Endothelial cell of umbilical vein (primary cell): ENCODE measurements around the gene CENPU. TPM values are rescaled to one million over a fixed set of nuclear protein-coding genes. Genes with fewer than 3 reads are reported as not detected.

Experiments
- BruUV-seq: library from RNA; stranded (reverse); fragments of 400-500 nt; replicated peaks from 2 replicates; lab custom pipeline; 2021; lab: Mats Ljungman, UMichigan
- CTCF ChIA-PET: fragments of 300-600, 350-600 bp; sonication (Branson Sonifier 250); formaldehyde crosslinking; loops from one replicate; lab custom pipeline; 2021; ENCODE audit warnings: antibody characterized with exemption, inconsistent platforms; lab: Charles Lee
- POLR2A ChIA-PET: fragments of 300-600, 350-600 bp; sonication (Branson Sonifier 250); formaldehyde crosslinking; loops from one replicate; lab custom pipeline; 2021; ENCODE audit warnings: antibody characterized with exemption, inconsistent platforms; lab: Charles Lee
- DNase-seq: peaks from one replicate; pipeline ENCODE4 v3.0.0-alpha.2; 2011; ENCODE audit warnings: low read depth, low spot score
- FAIRE-seq: peaks from 2 replicates; lab custom pipeline; 2011; peaks lifted over from hg19 to GRCh38; lab: Jason Lieb, UNC
- H2AFZ ChIP-seq: 2 replicates; pipeline ENCODE4 v1.6.0; 2012; ENCODE audit warnings: low read depth, low read length, control low read depth, inconsistent platforms
- H3K27ac ChIP-seq: 2 replicates; pipeline ENCODE4 v1.5.1; 2011; ENCODE audit warnings: low read depth, mild to moderate bottlenecking, control low read depth, low read length, moderate library complexity; ENCODE audit not compliant: insufficient read depth
- H3K27me3 ChIP-seq, 2 experiments: 2 replicates each; pipeline versions ENCODE4 v1.6.0 to v1.6.1; 2011; ENCODE audit warnings: low read length in 2 of 2, mixed read lengths in 1 of 2; ENCODE audit not compliant: control insufficient read depth in 2 of 2, insufficient read depth in 2 of 2
- H3K36me3 ChIP-seq, 2 experiments: 2 replicates in 1 of 2; 3 replicates in 1 of 2; pipeline ENCODE4 v1.5.1; 2011; ENCODE audit warnings: low read length in 2 of 2, mild to moderate bottlenecking in 1 of 2, moderate library complexity in 1 of 2; ENCODE audit not compliant: control insufficient read depth in 2 of 2, insufficient read depth in 2 of 2; ENCODE audit errors: extremely low read depth in 1 of 2
- H3K4me1 ChIP-seq: 3 replicates; pipeline ENCODE4 v1.5.1; 2011; ENCODE audit warnings: mild to moderate bottlenecking, low read length; ENCODE audit not compliant: control insufficient read depth, insufficient read depth; ENCODE audit errors: extremely low read depth
- H3K4me2 ChIP-seq: 2 replicates; pipeline ENCODE4 v1.6.1; 2011; ENCODE audit warnings: low read length, control low read depth, mixed read lengths; ENCODE audit not compliant: insufficient read depth
- H3K4me3 ChIP-seq, 3 experiments: fragments of 200-600 bp in 1 of 3; sonication (generic), shearing (Covaris generic) in 1 of 3; replicated peaks in 1 of 3; 2 replicates each; pipeline ENCODE4 v1.5.1; 2011 to 2016; ENCODE audit warnings: control low read depth in 3 of 3, low read length in 3 of 3, mild to moderate bottlenecking in 2 of 3, inconsistent platforms in 1 of 3, low read depth in 1 of 3, moderate library complexity in 1 of 3; ENCODE audit not compliant: insufficient read depth in 1 of 3
- H3K79me2 ChIP-seq: 2 replicates; pipeline ENCODE4 v1.6.0; 2012; ENCODE audit warnings: low read length, inconsistent platforms; ENCODE audit not compliant: control insufficient read depth, insufficient read depth
- H3K9ac ChIP-seq: replicated peaks from 2 replicates; pipeline ENCODE3; 2011; ENCODE audit warnings: low read length, control low read depth; ENCODE audit not compliant: insufficient read depth; ENCODE audit errors: extremely low read depth
- H3K9me1 ChIP-seq: replicated peaks from 3 replicates; pipeline ENCODE4 v1.6.0; 2011; ENCODE audit warnings: mild to moderate bottlenecking, low read length; ENCODE audit not compliant: control insufficient read depth, insufficient read depth; ENCODE audit errors: extremely low read depth
- H3K9me3 ChIP-seq: replicated peaks from 2 replicates; pipeline ENCODE4 v1.5.1; 2012; ENCODE audit warnings: low read length, inconsistent platforms; ENCODE audit not compliant: control insufficient read depth, insufficient read depth
- H4K20me1 ChIP-seq: replicated peaks from 2 replicates; pipeline ENCODE3; 2011; ENCODE audit warnings: mild to moderate bottlenecking, low read length; ENCODE audit not compliant: control insufficient read depth, insufficient read depth; ENCODE audit errors: extremely low read depth
- EZH2 ChIP-seq: IDR thresholded peaks from 2 replicates; pipeline ENCODE4 v1.6.1; 2012; ENCODE audit warnings: borderline replicate concordance, low read depth, mild to moderate bottlenecking, moderate library complexity, low read length, inconsistent platforms; ENCODE audit not compliant: severe bottlenecking
- FOS ChIP-seq: IDR thresholded peaks from 2 replicates; pipeline ENCODE4 v1.6.1; 2011; ENCODE audit warnings: mild to moderate bottlenecking, low read length, moderate library complexity, borderline replicate concordance; ENCODE audit not compliant: insufficient read depth
- GATA2 ChIP-seq: IDR thresholded peaks from 2 replicates; pipeline ENCODE4 v1.7.0; 2011; ENCODE audit warnings: low read depth, mild to moderate bottlenecking, moderate library complexity, mixed read lengths, low read length; ENCODE audit not compliant: insufficient read length, insufficient read depth
- JUN ChIP-seq: IDR thresholded peaks from 2 replicates; pipeline ENCODE4 v1.6.1; 2011; ENCODE audit warnings: borderline replicate concordance, low read depth; ENCODE audit not compliant: insufficient read length, insufficient read depth
- MYC ChIP-seq: IDR thresholded peaks from one replicate; pipeline ENCODE4 v1.6.1; 2011; ENCODE audit warnings: mild to moderate bottlenecking, low read depth, low read length
- POLR2A ChIP-seq: IDR thresholded peaks from 2 replicates; pipeline ENCODE4 v1.6.1; 2012; ENCODE audit warnings: low read depth, mild to moderate bottlenecking, control low read depth, low read length
- POLR2AphosphoS5 ChIP-seq: IDR thresholded peaks from 2 replicates; pipeline ENCODE4 v1.6.1; 2012; ENCODE audit warnings: low read depth, mild to moderate bottlenecking, control low read depth, low read length, moderate library complexity; ENCODE audit not compliant: insufficient read depth
- dilution Hi-C: fragments of 300-500 bp; cut with MboI; formaldehyde crosslinking; loops from one replicate; pipeline ENCODE4 v1.15.0; 2019; ENCODE audit warnings: low sequenced_read_pairs; ENCODE audit not compliant: extremely low pct_ligation_motif_present
- intact Hi-C: fragments of 100-400 bp; cut with micrococcal nuclease; formaldehyde crosslinking; loops from one replicate; pipeline ENCODE4 v1.10.0; 2022
- polyA plus RNA-seq, 4 experiments: library from polyadenylated mRNA; depleted of rRNA in 3 of 4; stranded (reverse) in 3 of 4; unstranded in 1 of 4; fragments of >200 nt; gene quantifications; 2 replicates each; pipeline versions ENCODE4 v1.2.1 to v1.2.3, GENCODE V29; 2011 to 2012; ENCODE audit warnings: missing spikeins in 1 of 4
- total RNA-seq: library from RNA; stranded (reverse); gene quantifications from 2 replicates; pipeline ENCODE4 v1.2.3, GENCODE V29; 2021
- TF ChIP-seq, protein P1 (sequence below): IDR thresholded peaks from 2 replicates; pipeline ENCODE4 v1.6.1; 2011; ENCODE audit not compliant: insufficient read depth, insufficient read length
- TF ChIP-seq, protein P2 (sequence below), 2 donors: IDR thresholded peaks; 1 replicate in 1 of 2; 2 replicates in 1 of 2; pipeline ENCODE4 v1.5.1; 2011; ENCODE audit warnings: low read length in 2 of 2, mild to moderate bottlenecking in 2 of 2, moderate library complexity in 2 of 2, control low read depth in 1 of 2, inconsistent platforms in 1 of 2, low read depth in 1 of 2; ENCODE audit not compliant: insufficient read depth in 1 of 2; ENCODE audit errors: extremely low read depth in 1 of 2

Gene CENPU
- total and polyA plus RNA-seq, 2 donors (not counting 3 experiments of a cell fraction or from before 2014, with no cell fraction given), result 7.0 to 37.9 TPM

DNA sequence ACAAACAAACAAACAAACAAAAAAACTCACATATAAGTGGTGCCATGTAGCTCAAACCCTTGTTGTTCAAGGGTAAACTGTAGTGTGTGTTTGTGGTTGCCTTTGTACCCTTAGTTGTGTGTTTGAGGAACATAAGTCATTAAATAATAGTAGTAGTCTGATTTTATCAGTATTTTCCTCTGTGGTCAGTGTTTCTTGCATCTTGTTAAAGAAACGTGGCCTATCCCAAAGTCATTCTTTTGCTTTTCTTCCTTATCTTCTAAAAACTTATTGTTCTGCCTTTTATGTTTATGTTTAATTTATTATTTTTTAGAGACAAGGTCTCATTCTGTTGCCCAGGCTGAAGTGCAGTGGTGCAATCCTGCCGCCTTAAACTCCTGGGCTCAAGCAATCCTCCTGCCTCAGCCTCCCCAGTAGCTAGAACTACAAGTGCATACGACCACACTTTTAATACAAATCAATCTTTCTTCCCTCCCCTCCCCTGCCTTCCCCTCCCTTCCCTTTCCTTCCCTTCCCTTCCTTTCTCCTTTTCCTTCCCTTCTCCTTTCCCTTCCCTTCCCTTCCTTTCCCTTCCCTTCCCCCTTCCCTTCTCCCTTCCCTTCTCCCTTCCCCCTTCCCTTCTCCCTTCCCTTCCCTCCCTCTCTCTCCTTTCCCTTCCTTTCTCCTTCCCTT is 57.9 kb downstream of the CENPU start:
- H3K9ac ChIP-seq, result no peak overlapping the region
- POLR2A ChIA-PET, result no interaction called here
- dilution Hi-C loops (no loop called here), intact Hi-C loops (no loop called here)
- FAIRE-seq, result no peak
- BruUV-seq, result no TSS peak
- H3K4me1 ChIP-seq, result no peaks in the 10 kb centered on the region
- no peaks in the 10 kb centered on the region for H3K9me1 ChIP-seq
- H3K27me3 ChIP-seq, result no peaks in the 10 kb centered on the region
- DNase-seq, result no peak
- H3K27ac ChIP-seq, result no peak overlapping the region
- no peak overlapping the region for H3K4me3 ChIP-seq
- H3K79me2 ChIP-seq, result no peaks in the 10 kb centered on the region
- TF ChIP-seq EZH2, result no peak
- no peaks in the 10 kb centered on the region for H3K36me3 ChIP-seq
- no peak overlapping the region for H3K4me2 ChIP-seq
- no peaks in the 10 kb centered on the region for H4K20me1 ChIP-seq
- no peak overlapping the region for H2AFZ ChIP-seq
- CTCF ChIA-PET, result no interaction called here
- H3K9me3 ChIP-seq, result no peaks in the 10 kb centered on the region

DNA sequence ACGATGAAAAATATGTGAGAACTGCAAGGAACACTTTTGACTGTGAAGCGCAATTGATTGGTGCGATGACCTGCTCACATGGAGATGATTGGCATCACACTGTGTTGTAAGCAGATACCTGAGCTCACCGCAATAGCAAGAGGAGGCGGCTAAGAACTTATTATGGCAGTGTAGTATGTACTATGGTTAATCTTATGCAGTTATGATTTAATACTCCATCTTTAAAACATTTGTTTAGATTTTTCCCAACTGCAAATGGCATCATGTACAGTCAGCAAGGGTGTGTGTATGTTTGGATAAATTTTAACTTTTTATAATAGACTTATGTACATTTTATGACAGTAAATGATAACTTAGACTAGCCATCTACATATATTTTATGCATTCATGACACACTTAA is 58.9 kb downstream of the CENPU start:
- no TSS peak for BruUV-seq
- dilution Hi-C loops, result no loop called here
- Histone ChIP-seq H4K20me1 (no peaks in the 10 kb centered on the region), H3K9me1 (no peaks in the 10 kb centered on the region), H3K4me1 (no peaks in the 10 kb centered on the region), H3K27me3 (no peaks in the 10 kb centered on the region), H3K9me3 (no peaks in the 10 kb centered on the region), H2AFZ (no peak overlapping the region), H3K36me3 (no peaks in the 10 kb centered on the region), H3K4me3 (no peak overlapping the region), H3K4me2 (no peak overlapping the region), H3K9ac (no peak overlapping the region), H3K79me2 (no peaks in the 10 kb centered on the region), H3K27ac (no peak overlapping the region)
- FAIRE-seq (no peak), DNase-seq (no peak)
- TF ChIP-seq, protein P1, sequence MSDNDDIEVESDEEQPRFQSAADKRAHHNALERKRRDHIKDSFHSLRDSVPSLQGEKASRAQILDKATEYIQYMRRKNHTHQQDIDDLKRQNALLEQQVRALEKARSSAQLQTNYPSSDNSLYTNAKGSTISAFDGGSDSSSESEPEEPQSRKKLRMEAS, result no peak
- no peak for TF ChIP-seq EZH2
- TF ChIP-seq, protein P2, sequence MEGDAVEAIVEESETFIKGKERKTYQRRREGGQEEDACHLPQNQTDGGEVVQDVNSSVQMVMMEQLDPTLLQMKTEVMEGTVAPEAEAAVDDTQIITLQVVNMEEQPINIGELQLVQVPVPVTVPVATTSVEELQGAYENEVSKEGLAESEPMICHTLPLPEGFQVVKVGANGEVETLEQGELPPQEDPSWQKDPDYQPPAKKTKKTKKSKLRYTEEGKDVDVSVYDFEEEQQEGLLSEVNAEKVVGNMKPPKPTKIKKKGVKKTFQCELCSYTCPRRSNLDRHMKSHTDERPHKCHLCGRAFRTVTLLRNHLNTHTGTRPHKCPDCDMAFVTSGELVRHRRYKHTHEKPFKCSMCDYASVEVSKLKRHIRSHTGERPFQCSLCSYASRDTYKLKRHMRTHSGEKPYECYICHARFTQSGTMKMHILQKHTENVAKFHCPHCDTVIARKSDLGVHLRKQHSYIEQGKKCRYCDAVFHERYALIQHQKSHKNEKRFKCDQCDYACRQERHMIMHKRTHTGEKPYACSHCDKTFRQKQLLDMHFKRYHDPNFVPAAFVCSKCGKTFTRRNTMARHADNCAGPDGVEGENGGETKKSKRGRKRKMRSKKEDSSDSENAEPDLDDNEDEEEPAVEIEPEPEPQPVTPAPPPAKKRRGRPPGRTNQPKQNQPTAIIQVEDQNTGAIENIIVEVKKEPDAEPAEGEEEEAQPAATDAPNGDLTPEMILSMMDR (IDR thresholded peaks at IDR 0.05; ENCODE audit: extremely low read depth in 1 of 2, insufficient read depth in 1 of 2, low read depth in 1 of 2, low read length in 2 of 2), result no peak
- TF ChIP-seq JUN, result no peak
- TF ChIP-seq FOS, result no peak
- TF ChIP-seq MYC, result no peak
- TF ChIP-seq POLR2AphosphoS5, result no peak
- TF ChIP-seq GATA2, result no peak
- TF ChIP-seq POLR2A, result no peak
- intact Hi-C loops, result no loop called here
- CTCF ChIA-PET, result no interaction called here
- POLR2A ChIA-PET, result no interaction called here
